ENCODE results near the gene PRKAG2.
"Not testable (repeated sequence)": the region's sequence is repeated elsewhere in the genome, so short reads cannot be mapped to it uniquely, and the experiment has no call there.

Gene PRKAG2

GRCh38 chr7:151599401-151600227, 277.3 kb downstream of the PRKAG2 start:
- DNase-seq, result peak; percentile 59

GRCh38 chr7:151597541-151598444, 279.1 kb downstream of the PRKAG2 start:
- no peak for DNase-seq

GRCh38 chr7:151595702-151596350, 281.1 kb downstream of the PRKAG2 start:
- no peak for DNase-seq

- DNase-seq, result no peak
Measured at GRCh38 chr7:151592868-151593486, 283.9 kb downstream of the PRKAG2 start.

GRCh38 chr7:151592330-151592729, 284.6 kb downstream of the PRKAG2 start:
- no peak for DNase-seq

- no peak for DNase-seq
Measured at GRCh38 chr7:151591866-151592265, 285.0 kb downstream of the PRKAG2 start.

DNA sequence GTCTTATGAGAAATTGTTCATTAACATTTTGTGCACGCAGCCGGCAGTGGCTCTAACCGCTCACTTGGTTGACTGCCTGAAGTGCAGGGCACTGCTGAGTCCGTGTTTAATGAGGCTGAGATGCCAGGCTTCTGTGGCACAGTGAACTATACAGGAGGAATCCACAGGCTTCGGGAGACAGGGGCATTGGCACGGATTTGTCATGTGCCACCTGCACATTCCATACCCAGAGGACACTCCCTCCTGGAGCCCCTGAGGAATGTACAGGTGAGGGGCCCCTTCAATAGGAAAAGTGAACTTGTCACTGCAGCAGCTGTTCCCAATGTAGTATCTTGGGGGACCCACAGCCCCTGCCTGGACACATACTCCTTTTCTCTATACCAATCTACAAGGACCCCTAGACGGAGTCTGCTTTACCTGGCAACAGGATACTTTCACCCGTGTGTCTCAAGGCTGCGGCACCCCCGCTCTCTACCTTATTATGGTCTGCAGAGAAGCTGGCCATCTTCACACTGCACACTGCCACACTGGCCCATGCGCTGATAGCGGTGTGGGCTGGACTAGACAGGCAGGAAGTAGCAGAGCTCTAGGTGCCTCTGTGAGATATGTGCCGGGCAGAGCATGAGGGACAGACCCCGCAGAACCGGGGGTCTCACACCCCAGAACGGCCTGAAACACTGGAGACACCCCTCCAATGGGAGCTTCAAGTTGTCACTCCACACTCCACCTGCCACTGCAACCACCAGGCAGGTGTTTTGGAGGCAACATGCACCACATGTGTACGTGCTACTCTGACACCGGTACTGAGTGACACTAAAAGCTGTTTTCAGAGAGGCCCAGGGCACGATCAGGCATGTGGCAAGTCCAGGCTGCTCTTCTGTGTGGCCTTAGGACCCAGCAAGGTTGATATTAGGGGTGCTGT, 285.8 kb downstream of the PRKAG2 start:
- DNase-seq, result no peak

DNA sequence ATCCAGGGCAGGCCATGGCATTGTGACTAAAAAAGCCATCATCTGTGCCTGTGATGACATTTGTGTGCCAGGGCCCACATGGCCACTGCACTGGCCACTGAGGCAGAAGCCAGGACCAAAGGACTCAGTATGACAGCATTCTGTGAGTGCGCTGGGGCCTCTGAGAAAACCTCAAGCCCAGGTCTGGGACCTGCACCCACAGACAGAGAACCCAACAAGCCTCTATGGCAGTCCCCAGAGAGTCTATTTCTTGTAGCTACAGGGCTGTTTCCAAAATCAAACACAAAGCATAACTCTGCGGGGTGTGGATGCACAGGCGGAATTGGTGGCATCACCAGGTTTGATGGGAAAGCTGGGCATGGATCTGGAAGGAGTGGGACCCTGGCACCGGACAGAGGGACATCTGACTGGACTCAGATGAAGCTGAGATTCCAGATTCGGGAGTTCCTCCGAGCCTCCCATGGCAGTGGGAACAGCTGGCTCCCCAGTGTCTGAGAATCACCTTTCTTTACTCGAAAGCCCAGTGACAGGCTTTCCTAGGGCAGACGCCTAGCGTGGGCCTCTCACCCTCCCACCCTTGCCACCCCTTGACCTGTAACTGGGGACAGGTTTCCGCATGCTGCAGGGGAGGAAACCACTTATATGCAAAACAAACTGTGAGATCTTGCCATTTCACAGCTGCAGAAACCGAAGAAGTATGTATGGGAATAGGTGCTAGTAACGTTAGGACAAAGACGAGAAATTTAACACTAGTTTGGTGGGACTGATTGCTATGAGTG, 286.7 kb downstream of the PRKAG2 start:
- no peak for DNase-seq

DNA sequence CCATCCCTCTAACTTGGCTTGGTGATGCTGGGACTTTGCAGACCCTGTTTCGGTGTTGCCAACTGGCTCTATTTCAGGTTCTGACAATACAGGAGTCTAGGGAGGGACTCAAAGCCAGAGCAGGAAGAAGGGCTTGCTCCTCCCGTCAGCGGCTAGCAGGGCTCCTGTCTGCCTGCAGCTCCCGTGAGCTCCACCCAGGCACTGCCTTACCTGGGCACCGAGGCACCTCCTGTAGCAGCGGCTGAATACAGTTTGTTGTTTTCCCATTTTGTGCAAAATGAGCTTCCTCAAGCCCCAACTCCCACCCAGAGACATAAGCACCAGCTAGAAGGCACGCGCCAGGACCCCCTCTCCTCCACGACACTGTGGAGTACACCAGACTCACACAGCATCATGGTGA, 287.9 kb downstream of the PRKAG2 start:
- no peak for DNase-seq

- DNase-seq, result no peak
Measured at GRCh38 chr7:151586531-151587260, 290.2 kb downstream of the PRKAG2 start.

DNA sequence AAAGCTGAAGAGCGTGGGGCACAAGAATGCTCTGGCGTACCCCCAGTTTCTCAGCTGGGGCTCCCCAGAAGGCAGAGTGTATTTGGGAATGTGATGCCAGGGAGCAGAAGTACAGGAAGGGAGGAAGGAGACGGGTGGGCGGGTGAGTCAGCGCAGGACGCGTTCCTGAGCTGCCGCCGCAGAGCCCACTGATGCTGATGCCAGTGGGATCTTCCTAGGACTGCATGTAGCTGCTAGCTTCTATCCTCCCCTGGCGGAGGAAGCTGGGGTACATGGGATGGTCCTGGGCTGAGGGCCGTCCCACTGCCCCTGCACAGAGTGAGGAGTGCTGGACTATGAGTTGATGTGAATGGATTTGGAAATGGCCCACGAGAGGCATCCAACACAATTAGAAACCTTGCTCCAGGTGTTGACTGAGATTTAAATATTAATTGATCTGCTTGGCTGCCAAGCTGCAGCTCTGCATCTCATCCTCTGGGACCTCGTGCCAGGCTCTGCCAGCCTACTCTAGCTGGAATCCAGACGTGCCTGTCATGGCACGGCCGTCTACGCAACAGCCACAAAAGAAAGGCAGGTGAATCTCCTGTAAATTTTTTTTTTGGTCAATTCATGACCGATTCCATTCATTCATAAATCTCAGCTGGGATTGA, 291.0 kb downstream of the PRKAG2 start:
- DNase-seq, result no peak

DNA sequence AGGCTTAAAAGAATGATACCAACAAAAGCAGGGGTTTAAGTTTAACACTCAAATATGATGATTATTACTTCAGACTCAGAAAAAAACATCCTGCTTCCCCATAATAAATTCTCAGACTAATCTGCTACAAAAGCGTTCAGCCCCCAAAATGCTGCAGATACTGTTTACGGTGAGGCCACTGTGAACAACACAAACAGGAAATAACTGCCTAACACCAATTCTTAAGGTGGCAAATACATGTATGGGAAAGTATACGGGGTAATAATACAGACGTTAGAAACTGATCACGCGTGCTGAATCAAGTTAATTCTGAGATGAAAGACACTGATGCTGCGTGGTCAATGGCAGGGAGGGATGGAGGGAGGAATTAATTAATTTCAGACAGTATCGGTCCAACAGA, 295.2 kb downstream of the PRKAG2 start:
- no peak for DNase-seq

DNA sequence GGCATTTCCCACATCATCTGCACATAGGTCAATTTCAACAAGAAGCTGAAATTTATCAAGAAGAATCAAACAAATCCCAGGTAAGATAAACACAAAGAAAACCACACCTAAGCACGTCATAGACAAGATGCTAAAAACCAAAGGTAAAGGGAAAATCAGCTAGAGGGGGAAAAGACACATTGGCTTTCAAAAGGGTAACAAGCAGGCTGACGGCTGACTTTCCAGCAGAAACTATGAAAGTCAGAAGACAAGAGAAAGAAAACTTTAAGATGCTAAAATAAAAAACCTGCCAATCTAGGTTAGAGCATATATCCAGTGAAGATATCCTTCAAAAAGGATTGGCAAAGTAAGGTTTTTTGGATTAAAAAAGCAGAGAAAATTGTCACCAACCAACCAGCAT, 297.3 kb downstream of the PRKAG2 start:
- DNase-seq, result no peak

- no peak for DNase-seq
Measured at GRCh38 chr7:151575410-151575809, 301.5 kb downstream of the PRKAG2 start.

DNA sequence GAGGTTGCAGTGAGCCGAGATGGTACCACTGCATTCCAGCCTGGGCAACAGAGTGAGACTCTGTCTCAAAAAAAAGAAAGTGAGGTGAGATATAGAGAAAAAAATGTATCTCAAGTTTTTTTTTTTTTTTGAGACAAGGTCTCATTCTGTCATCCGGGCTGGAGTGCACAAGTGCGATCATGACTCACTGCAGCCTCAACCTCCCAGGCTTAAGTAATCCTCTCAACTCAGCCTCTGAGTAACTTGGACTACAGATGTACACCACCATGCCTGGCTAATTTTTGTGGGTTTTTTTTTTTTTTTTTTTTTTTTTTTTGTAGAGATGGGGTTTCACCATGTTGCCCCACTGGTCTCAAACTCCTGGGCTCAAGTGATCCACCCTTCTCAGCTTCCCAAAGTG, 303.9 kb downstream of the PRKAG2 start:
- DNase-seq, result not testable (repeated sequence)

GRCh38 chr7:151572136-151572535, 304.8 kb downstream of the PRKAG2 start:
- DNase-seq, result no peak

- no peak for DNase-seq
Measured at GRCh38 chr7:151571471-151571870, 305.4 kb downstream of the PRKAG2 start.

- no peak for DNase-seq
Measured at GRCh38 chr7:151570366-151570915, 306.5 kb downstream of the PRKAG2 start.

Data from right forelimb (tissue), 1 donor.